OCI-LY7 (cell line): ENCODE data around the gene MTURN.

ENCODE experiments used
- EZH2phosphoT487 ChIP-seq: fragments of 200-600 bp; sonication (generic); IDR thresholded peaks from 2 replicates; pipeline ENCODE4 v1.6.1; 2018; ENCODE audit warnings: low read depth, borderline replicate concordance, mild to moderate bottlenecking, mixed run types, antibody characterized with exemption, low read length, moderate library complexity, mixed read lengths
- TF ChIP-seq, protein P1 (sequence below): fragments of 200-600 bp; sonication (generic); conservative IDR thresholded peaks from 2 replicates; pipeline ENCODE4 v1.5.1; 2014; ENCODE audit warnings: mild to moderate bottlenecking, antibody characterized with exemption, low read length, moderate library complexity, mixed read lengths

DNA sequence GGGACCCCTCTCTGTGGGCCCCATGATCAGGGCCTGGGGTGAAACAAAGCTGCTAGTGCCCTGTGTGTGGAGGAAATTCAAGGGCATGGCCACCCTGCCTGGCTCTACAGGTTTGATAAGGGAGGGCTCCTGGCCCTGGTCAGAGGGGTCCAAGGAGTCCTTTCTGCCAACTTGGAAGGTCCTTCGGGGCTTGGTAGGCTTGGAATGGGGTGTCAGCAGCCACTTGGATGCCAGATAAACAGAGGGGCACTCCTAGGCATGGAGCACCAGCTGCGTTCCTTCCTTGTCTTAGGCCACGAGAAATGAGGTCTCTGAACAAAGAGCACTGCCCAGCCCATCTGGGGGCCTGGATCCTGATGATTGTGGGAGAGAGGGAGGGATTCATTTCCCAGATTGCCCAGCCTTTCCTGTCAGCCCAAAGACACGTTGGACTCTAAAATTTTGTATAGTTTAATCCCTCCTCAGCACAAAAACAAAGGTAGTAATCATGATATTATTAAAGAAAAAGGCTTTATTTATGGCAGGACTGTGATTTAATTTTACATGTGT lies 5.1 kb downstream of the MTURN start:
- TF ChIP-seq, protein P1, sequence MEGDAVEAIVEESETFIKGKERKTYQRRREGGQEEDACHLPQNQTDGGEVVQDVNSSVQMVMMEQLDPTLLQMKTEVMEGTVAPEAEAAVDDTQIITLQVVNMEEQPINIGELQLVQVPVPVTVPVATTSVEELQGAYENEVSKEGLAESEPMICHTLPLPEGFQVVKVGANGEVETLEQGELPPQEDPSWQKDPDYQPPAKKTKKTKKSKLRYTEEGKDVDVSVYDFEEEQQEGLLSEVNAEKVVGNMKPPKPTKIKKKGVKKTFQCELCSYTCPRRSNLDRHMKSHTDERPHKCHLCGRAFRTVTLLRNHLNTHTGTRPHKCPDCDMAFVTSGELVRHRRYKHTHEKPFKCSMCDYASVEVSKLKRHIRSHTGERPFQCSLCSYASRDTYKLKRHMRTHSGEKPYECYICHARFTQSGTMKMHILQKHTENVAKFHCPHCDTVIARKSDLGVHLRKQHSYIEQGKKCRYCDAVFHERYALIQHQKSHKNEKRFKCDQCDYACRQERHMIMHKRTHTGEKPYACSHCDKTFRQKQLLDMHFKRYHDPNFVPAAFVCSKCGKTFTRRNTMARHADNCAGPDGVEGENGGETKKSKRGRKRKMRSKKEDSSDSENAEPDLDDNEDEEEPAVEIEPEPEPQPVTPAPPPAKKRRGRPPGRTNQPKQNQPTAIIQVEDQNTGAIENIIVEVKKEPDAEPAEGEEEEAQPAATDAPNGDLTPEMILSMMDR, result no peak
- TF ChIP-seq EZH2phosphoT487, result no peak
